ENCODE results near the gene ZNF664. TPM values are rescaled to one million over a fixed set of nuclear protein-coding genes. Genes with fewer than 3 reads are reported as not detected.
A peak's percentile ranks its signal among the peaks of the same experiment; 100 is the strongest.

ZNF664 gene
- total and polyA plus RNA-seq, 2 experiments from 2014 or later, result 40.5 to 115 TPM

DNA sequence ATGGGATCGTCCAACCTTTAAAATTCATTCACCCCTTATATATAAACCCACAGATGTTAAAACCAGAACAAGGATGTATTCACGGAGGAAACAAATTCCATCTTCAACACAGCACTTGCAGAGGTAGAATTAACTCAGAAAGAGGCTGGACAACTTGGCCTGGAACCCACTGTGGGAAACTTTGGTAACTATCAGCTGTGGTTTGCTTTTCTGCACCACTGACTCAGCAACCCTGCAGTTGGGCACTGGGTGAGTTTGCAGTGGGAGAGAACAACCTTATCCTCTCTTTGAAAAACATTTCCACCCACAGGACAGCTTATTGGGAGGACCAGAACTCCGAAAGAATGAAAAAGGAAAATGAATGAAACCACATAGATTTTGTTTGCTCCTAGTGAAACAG is 66.3 kb downstream of the ZNF664 start:
- no peak overlapping the region for H3K27ac ChIP-seq
- H3K4me1 ChIP-seq (ENCODE audit: low read depth), result no peaks in the 10 kb centered on the region
- no peaks in the 10 kb centered on the region for H3K9me3 ChIP-seq (ENCODE audit: low read depth)
- H3K27me3 ChIP-seq, result no peaks in the 10 kb centered on the region
- DNase-seq (ENCODE audit: low read depth in 1 of 2, low spot score in 1 of 2), result peak in 1 of 2 donors; percentile 88
- H3K36me3 ChIP-seq, result no peaks in the 10 kb centered on the region
- TF ChIP-seq, protein P1, sequence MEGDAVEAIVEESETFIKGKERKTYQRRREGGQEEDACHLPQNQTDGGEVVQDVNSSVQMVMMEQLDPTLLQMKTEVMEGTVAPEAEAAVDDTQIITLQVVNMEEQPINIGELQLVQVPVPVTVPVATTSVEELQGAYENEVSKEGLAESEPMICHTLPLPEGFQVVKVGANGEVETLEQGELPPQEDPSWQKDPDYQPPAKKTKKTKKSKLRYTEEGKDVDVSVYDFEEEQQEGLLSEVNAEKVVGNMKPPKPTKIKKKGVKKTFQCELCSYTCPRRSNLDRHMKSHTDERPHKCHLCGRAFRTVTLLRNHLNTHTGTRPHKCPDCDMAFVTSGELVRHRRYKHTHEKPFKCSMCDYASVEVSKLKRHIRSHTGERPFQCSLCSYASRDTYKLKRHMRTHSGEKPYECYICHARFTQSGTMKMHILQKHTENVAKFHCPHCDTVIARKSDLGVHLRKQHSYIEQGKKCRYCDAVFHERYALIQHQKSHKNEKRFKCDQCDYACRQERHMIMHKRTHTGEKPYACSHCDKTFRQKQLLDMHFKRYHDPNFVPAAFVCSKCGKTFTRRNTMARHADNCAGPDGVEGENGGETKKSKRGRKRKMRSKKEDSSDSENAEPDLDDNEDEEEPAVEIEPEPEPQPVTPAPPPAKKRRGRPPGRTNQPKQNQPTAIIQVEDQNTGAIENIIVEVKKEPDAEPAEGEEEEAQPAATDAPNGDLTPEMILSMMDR (IDR thresholded peaks at IDR 0.05; ENCODE audit: low read depth, low read length), result no peak
- no peak overlapping the region for H3K4me3 ChIP-seq

DNA sequence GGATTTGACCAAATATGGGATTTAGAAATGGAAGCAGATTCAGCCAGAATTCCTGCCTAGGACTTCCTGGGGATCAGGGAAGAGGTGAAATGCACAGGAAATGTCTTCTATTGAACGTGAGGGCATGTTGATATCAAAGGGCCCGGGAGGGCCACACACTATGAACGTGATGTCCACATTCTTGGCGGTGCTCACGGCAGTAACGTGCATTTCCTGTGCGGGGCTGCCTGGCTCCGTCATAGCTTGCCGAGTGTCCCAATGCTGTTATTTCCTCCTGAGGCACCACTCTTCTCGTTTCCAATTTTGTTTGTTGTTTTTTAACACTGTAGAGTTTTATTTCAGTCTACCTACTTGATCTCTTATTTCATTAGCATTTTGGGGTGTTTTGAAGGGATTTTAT is 67.3 kb downstream of the ZNF664 start:
- no peaks in the 10 kb centered on the region for H3K27me3 ChIP-seq
- H3K36me3 ChIP-seq, result no peaks in the 10 kb centered on the region
- no peak overlapping the region for H3K4me3 ChIP-seq
- peak in 1 of 2 donors; percentile 68 for DNase-seq (ENCODE audit: low read depth in 1 of 2, low spot score in 1 of 2)
- TF ChIP-seq, protein P1 (IDR thresholded peaks at IDR 0.05; ENCODE audit: low read depth, low read length), result no peak
- no peaks in the 10 kb centered on the region for H3K4me1 ChIP-seq (ENCODE audit: low read depth)
- no peak overlapping the region for H3K27ac ChIP-seq
- H3K9me3 ChIP-seq (ENCODE audit: low read depth), result no peaks in the 10 kb centered on the region

DNA sequence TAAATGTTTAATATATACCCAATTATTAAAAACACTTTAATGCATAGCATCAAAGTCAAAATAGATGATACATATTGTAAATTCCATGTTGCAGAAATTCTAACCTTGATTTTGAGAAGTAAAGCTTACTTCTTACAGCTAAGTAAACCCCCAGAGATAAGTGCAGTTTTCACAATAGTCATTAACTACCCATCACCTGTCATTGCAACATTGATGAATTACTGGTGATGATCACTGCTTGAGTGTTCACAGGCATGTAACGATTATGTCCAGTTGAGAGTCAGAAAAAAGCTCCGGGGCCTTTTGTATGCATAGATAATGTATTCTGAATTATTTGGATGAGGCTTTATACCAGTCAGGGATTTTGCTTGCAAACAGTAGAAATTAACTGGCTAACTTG is 67.7 kb downstream of the ZNF664 start:
- no peaks in the 10 kb centered on the region for H3K27me3 ChIP-seq
- no peaks in the 10 kb centered on the region for H3K9me3 ChIP-seq (ENCODE audit: low read depth)
- no peaks in the 10 kb centered on the region for H3K4me1 ChIP-seq (ENCODE audit: low read depth)
- no peak overlapping the region for H3K27ac ChIP-seq
- no peak for DNase-seq (ENCODE audit: low read depth in 1 of 2, low spot score in 1 of 2)
- H3K4me3 ChIP-seq, result no peak overlapping the region
- no peaks in the 10 kb centered on the region for H3K36me3 ChIP-seq
- TF ChIP-seq, protein P1 (IDR thresholded peaks at IDR 0.05; ENCODE audit: low read depth, low read length), result no peak

DNA sequence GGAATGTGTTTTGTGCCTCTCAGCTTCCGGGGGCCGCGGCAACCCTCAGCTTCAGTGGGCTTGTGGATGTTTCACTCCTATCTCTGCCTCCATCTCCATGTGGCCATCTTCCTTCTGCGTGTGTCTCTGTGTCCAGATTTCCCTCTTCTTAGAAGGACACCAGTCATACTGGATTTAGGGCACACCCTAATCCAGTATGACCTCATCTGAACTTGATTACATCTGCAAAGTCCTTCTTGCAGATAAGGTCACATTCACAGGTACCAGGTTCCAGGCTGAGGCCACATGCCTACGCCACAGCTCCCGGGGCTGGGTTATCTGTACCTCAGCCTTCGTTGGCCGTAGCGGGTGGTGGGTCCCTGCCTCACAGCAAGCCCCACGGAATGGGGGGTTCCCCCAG is 68.9 kb downstream of the ZNF664 start:
- DNase-seq (ENCODE audit: low read depth in 1 of 2, low spot score in 1 of 2), result no peak
- H3K27me3 ChIP-seq, result no peaks in the 10 kb centered on the region
- no peak overlapping the region for H3K4me3 ChIP-seq
- no peak overlapping the region for H3K27ac ChIP-seq
- H3K36me3 ChIP-seq, result no peaks in the 10 kb centered on the region
- H3K9me3 ChIP-seq (ENCODE audit: low read depth), result no peaks in the 10 kb centered on the region
- TF ChIP-seq, protein P1 (IDR thresholded peaks at IDR 0.05; ENCODE audit: low read depth, low read length), result no peak
- H3K4me1 ChIP-seq (ENCODE audit: low read depth), result no peaks in the 10 kb centered on the region

DNA sequence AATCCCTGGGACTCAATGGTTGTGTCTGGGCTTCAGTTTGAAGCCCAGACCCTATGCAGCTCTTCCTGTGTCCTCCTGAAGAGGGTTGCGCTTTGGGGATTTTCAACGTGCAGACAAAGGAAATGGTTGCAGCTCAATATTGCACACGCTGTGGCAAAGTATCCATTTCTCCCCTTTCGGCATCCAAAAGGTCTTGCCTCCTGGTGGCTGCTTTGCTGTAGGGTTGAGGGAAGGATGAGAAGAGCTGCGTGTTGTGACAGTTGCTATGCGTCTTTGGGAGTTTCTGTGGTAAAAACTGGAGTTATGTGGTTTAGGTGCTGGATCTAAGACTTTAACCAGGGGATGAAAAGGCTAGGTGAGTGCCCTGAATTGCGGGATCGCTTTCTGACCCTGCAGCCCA is 71.0 kb downstream of the ZNF664 start:
- Histone ChIP-seq H3K27ac (no peak overlapping the region), H3K4me3 (no peak overlapping the region), H3K36me3 (no peaks in the 10 kb centered on the region), H3K27me3 (no peaks in the 10 kb centered on the region), H3K4me1 (ENCODE audit: low read depth) (no peaks in the 10 kb centered on the region), H3K9me3 (ENCODE audit: low read depth) (no peaks in the 10 kb centered on the region)
- TF ChIP-seq, protein P1 (IDR thresholded peaks at IDR 0.05; ENCODE audit: low read depth, low read length), result no peak
- no peak for DNase-seq (ENCODE audit: low read depth in 1 of 2, low spot score in 1 of 2)

DNA sequence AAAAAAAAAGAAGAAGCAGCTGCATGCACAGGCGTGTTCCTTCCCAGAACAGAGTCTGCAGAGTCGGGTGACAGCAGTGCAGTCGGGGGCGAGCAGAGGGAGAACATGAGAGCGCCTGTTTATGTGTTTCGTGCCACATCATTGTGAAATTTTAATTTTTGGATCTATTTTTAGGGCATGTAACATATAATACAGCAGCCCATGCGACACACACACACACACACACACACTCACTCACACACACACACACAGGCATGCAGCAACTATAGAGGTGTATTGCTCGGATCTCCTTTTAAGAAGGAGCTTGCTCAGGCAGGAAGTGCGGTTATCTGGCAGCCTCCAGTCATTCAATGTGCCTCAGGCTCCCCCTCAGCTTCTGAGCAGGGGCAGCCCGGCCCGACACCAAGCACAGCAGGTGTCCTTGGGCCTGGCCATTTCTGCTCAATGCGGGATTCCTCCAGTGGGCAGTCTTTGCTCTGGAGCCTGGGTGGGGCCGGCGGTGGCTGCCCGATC is 71.8 kb downstream of the ZNF664 start:
- no peak overlapping the region for H3K27ac ChIP-seq
- no peaks in the 10 kb centered on the region for H3K9me3 ChIP-seq (ENCODE audit: low read depth)
- H3K4me3 ChIP-seq, result no peak overlapping the region
- H3K4me1 ChIP-seq (ENCODE audit: low read depth), result no peaks in the 10 kb centered on the region
- TF ChIP-seq, protein P1 (IDR thresholded peaks at IDR 0.05; ENCODE audit: low read depth, low read length), result no peak
- H3K36me3 ChIP-seq, result no peaks in the 10 kb centered on the region
- DNase-seq (ENCODE audit: low read depth in 1 of 2, low spot score in 1 of 2), result no peak
- no peaks in the 10 kb centered on the region for H3K27me3 ChIP-seq
